Naive thymus-derived CD4-positive, alpha-beta T cell (primary cell): ENCODE measurements around the gene PLCB3. TPM values are rescaled to one million over a fixed set of nuclear protein-coding genes. Genes with fewer than 3 reads are reported as not detected.

ENCODE experiments used
- ATAC-seq: fragments of 150-1000 bp; cut with Tn5 transposase; 2 replicates; pipeline ENCODE4 v1.10.0; 2021; ENCODE audit warnings: mild to moderate bottlenecking, moderate library complexity
- CTCF ChIA-PET: fragments of 350-600 bp; sonication (Branson Sonifier 250); formaldehyde crosslinking; loops from one replicate; lab custom pipeline; 2021; ENCODE audit warnings: antibody characterized with exemption; lab: Charles Lee
- POLR2A ChIA-PET: fragments of 350-600 bp; sonication (Branson Sonifier 250); formaldehyde crosslinking; loops from one replicate; lab custom pipeline; 2021; ENCODE audit warnings: antibody characterized with exemption, inconsistent platforms; lab: Charles Lee
- DNase-seq, 9 donors: peaks; one replicate each; pipeline versions ENCODE4 v3.0.0 to v3.0.0-alpha.2; 2020 to 2022; ENCODE audit warnings: mixed read lengths in 1 of 9
- H3K27ac ChIP-seq: one replicate; pipeline ENCODE4 v1.7.0; 2013; ENCODE audit warnings: mild to moderate bottlenecking, low read depth, low read length, moderate library complexity
- H3K27me3 ChIP-seq, 2 donors: one replicate each; pipeline ENCODE4 v1.7.0; 2013; ENCODE audit warnings: low read length in 2 of 2, mild to moderate bottlenecking in 2 of 2, moderate library complexity in 2 of 2; ENCODE audit not compliant: control insufficient read depth in 2 of 2, insufficient read depth in 2 of 2
- H3K36me3 ChIP-seq, 3 experiments: 1 replicate in 2 of 3; 2 replicates in 1 of 3; pipeline ENCODE4 v1.7.0; 2013; ENCODE audit warnings: low read length in 3 of 3, mild to moderate bottlenecking in 3 of 3, moderate library complexity in 1 of 3; ENCODE audit not compliant: insufficient read depth in 3 of 3, control insufficient read depth in 2 of 3
- H3K4me1 ChIP-seq, 2 donors: one replicate each; pipeline ENCODE4 v1.7.0; 2013; ENCODE audit warnings: low read length in 2 of 2, mild to moderate bottlenecking in 2 of 2, moderate library complexity in 1 of 2; ENCODE audit not compliant: control insufficient read depth in 2 of 2, insufficient read depth in 2 of 2
- H3K4me3 ChIP-seq: 2 replicates; pipeline ENCODE4 v1.7.0; 2013; ENCODE audit warnings: mild to moderate bottlenecking, low read length
- H3K9me3 ChIP-seq, 3 experiments: 1 replicate in 2 of 3; 2 replicates in 1 of 3; pipeline ENCODE4 v1.7.0; 2013; ENCODE audit warnings: low read length in 3 of 3; ENCODE audit not compliant: control insufficient read depth in 2 of 3
- H3K27ac Mint-ChIP-seq, 9 donors: one replicate each; pipeline ENCODE4 v1.8.0; 2020 to 2022; ENCODE audit warnings: mixed read lengths in 9 of 9, mild to moderate bottlenecking in 8 of 9, moderate library complexity in 5 of 9, inconsistent platforms in 2 of 9
- H3K27me3 Mint-ChIP-seq, 5 donors: one replicate each; pipeline ENCODE4 v1.8.0; 2021 to 2022; ENCODE audit warnings: mixed read lengths in 5 of 5, mild to moderate bottlenecking in 1 of 5
- H3K36me3 Mint-ChIP-seq, 5 donors: one replicate each; pipeline ENCODE4 v1.8.0; 2020 to 2022; ENCODE audit warnings: mixed read lengths in 5 of 5, mild to moderate bottlenecking in 3 of 5, inconsistent platforms in 1 of 5
- H3K4me1 Mint-ChIP-seq, 7 donors: one replicate each; pipeline ENCODE4 v1.8.0; 2020 to 2022; ENCODE audit warnings: mixed read lengths in 7 of 7, mild to moderate bottlenecking in 3 of 7, inconsistent platforms in 1 of 7
- H3K4me3 Mint-ChIP-seq, 10 donors: one replicate each; pipeline ENCODE4 v1.8.0; 2020 to 2022; ENCODE audit warnings: mild to moderate bottlenecking in 10 of 10, mixed read lengths in 10 of 10, moderate library complexity in 6 of 10, inconsistent platforms in 2 of 10
- H3K9me3 Mint-ChIP-seq, 11 donors: one replicate each; pipeline ENCODE4 v1.8.0; 2020 to 2022; ENCODE audit warnings: mixed read lengths in 11 of 11, mild to moderate bottlenecking in 4 of 11, inconsistent platforms in 1 of 11, moderate library complexity in 1 of 11
- intact Hi-C, 2 donors: fragments of 100-400 bp; cut with micrococcal nuclease; formaldehyde crosslinking; loops; one replicate each; pipeline ENCODE4 v1.15.1; 2023
- polyA plus RNA-seq, 2 donors: library from polyadenylated mRNA; unstranded; fragments of 300-500 nt; fragmentation: Illumina TruSeq; gene quantifications; one replicate each; pipeline ENCODE4 v1.2.3, GENCODE V29; 2021
- total RNA-seq, 6 experiments: library from RNA in 5 of 6; stranded (reverse) in 5 of 6; gene quantifications; 1 replicate in 5 of 6; 2 replicates in 1 of 6; pipeline ENCODE4 v1.2.3 and lab custom pipeline; 2021 to 2026

Gene PLCB3
- total and polyA plus RNA-seq, 7 experiments from 2014 or later: 0.19 to 12.1 (median 7.1) TPM

DNA sequence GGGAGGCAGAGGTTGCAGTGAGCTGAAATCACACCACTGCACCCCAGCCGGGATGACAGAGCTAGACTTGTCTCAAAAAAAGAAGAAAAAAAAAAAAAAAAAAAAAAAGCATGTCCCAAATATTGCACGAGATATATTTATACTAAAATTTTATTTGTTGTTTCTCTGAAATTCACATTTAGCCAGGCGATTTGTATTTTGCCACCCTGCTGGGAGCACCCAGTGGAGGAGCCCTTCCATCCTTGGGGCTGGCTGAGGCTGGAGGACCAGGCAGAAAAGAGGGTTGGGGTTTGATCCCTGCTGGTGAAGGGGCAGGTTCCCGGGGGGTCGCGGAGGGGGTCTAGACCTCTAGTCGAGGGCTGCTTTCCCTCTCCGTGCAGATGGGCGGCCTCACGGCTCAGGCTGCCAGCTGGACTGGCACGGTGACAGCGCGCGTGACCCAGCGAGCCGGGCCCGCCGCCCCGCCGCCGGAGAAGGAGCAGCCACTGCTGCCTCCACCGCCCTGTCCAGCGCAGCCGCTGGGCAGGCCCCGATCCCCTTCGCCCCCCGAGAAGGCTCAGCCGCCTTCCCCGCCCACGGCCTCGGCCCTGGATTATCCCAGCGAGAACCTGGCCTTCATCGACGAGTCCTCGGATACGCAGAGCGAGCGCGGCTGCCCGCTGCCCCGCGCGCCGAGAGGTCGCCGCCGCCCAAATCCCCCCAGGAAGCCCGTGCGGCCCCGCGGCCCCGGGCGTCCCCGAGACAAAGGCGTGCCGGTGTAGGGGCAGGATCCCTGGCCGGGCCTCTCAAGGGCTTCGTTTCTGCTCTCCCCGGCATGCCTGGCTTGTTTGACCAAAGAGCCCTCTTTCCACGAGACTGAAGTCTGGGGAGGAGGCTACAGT, 47.9 kb downstream of the PLCB3 start:
- Histone ChIP-seq H3K4me3 (no peak overlapping the region), H3K27ac (no peak overlapping the region), H3K9me3 (no peaks in the 10 kb centered on the region), H3K4me1 (peaks cover 21 to 27% of the 10 kb centered on the region in 2 donors), H3K27me3 (peaks cover 3 to 28% of the 10 kb centered on the region in 2 donors), H3K36me3 (no peaks in the 10 kb centered on the region)
- H3K36me3 Mint-ChIP-seq: no peaks in the 10 kb centered on the region
- ATAC-seq (no peak), DNase-seq (peak in 2 of 9 donors; percentile 14 to 31)
- intact Hi-C loops: no loop called here
- peak overlapping the region in 1 of 9 donors; percentile 25 for H3K27ac Mint-ChIP-seq
- H3K9me3 Mint-ChIP-seq: peaks cover 0 to 2% (median 0%) of the 10 kb centered on the region in 11 donors
- H3K27me3 Mint-ChIP-seq: peaks cover 52 to 81% (median 55%) of the 10 kb centered on the region in 5 donors
- H3K4me3 Mint-ChIP-seq: peak overlapping the region; percentile 59 to 85 (median 73)
- ChIA-PET POLR2A (interaction anchor here (1.4 kb wide), 1 partner anchor 93 kb away, joined by 3 read pairs; the partner anchor contains the start of gene FERMT3), CTCF (no interaction called here)
- H3K4me1 Mint-ChIP-seq: peaks cover 20 to 37% (median 25%) of the 10 kb centered on the region in 7 donors

GRCh38 chr11:64299847-64300648, 48.7 kb downstream of the PLCB3 start, which contains the start of gene CATSPERZ:
Gene CATSPERZ, plus strand, starts transcription at chr11:64300358. Its CDS starts 53 bp downstream, at chr11:64300411.
- POLR2A ChIA-PET: interaction anchor here (0.8 to 6.3 kb wide), 10 partner anchors 12 to 134 kb away, joined by 3 to 102 read pairs (median 4); partner anchors contain the start of genes BAD, FERMT3, FKBP2 and GPR137
- H3K4me1 ChIP-seq: peaks cover 24 to 27% of the 10 kb centered on the region in 2 donors
- H3K4me3 ChIP-seq: peak within 1 kb of the TSS; percentile 52
- peak within 1 kb of the TSS; percentile 65 to 85 (median 80) for H3K4me3 Mint-ChIP-seq
- no peaks in the 10 kb centered on the region for H3K36me3 Mint-ChIP-seq
- H3K27ac Mint-ChIP-seq: peak within 1 kb of the TSS in 5 of 9 donors; percentile 13 to 74 (median 59)
- ATAC-seq (no peak), DNase-seq (peak in 3 of 9 donors; percentile 26 to 38 (median 31))
- peaks cover 47 to 72% (median 49%) of the 10 kb centered on the region in 5 donors for H3K27me3 Mint-ChIP-seq
- intact Hi-C loops: loop anchor here (5.0 kb wide), 2 partner anchors 298 to 463 kb away; partner anchors contain the start of gene MARK2 (in 1 of the 2)
- H3K9me3 Mint-ChIP-seq: peaks cover 0 to 2% (median 0%) of the 10 kb centered on the region in 11 donors
- peaks cover 3 to 28% of the 10 kb centered on the region in 2 donors for H3K27me3 ChIP-seq
- CTCF ChIA-PET: interaction anchor here (0.5 to 5.8 kb wide), 16 partner anchors 10 to 628 kb away, joined by 3 to 165 read pairs (median 4); partner anchors contain the start of genes BAD, FERMT3, PLCB3 and PRDX5
- no peak within 1 kb of the TSS for H3K27ac ChIP-seq
- no peaks in the 10 kb centered on the region for H3K36me3 ChIP-seq
- H3K9me3 ChIP-seq: no peaks in the 10 kb centered on the region
- peaks cover 20 to 43% (median 28%) of the 10 kb centered on the region in 7 donors for H3K4me1 Mint-ChIP-seq

GRCh38 chr11:64303109-64304031, 52.0 kb downstream of the PLCB3 start:
- H3K36me3 ChIP-seq: no peaks in the 10 kb centered on the region
- H3K9me3 ChIP-seq: no peaks in the 10 kb centered on the region
- peaks cover 2 to 15% of the 10 kb centered on the region in 2 donors for H3K27me3 ChIP-seq
- DNase-seq (no peak), ATAC-seq (no peak)
- ChIA-PET CTCF (interaction anchor here (0.6 to 5.8 kb wide), 13 partner anchors 14 to 302 kb away, joined by 3 to 165 read pairs (median 5); partner anchors contain the start of genes BAD, FERMT3, FKBP2 and PLCB3), POLR2A (interaction anchor here (0.6 to 6.3 kb wide), 14 partner anchors 14 to 465 kb away, joined by 3 to 102 read pairs (median 6); partner anchors contain the start of genes BAD, FERMT3, GPR137 and PPP1R14B)
- Mint-ChIP-seq H3K36me3 (peaks cover 0 to 8% (median 0%) of the 10 kb centered on the region in 5 donors), H3K4me1 (peaks cover 26 to 48% (median 34%) of the 10 kb centered on the region in 7 donors), H3K27me3 (peaks cover 16 to 39% (median 23%) of the 10 kb centered on the region in 5 donors), H3K4me3 (peak overlapping the region in 8 of 10 donors; percentile 32 to 98 (median 92)), H3K27ac (peak overlapping the region in 2 of 9 donors; percentile 13 to 81), H3K9me3 (peaks cover 0 to 2% (median 0%) of the 10 kb centered on the region in 11 donors)
- intact Hi-C loops: loop anchor here (1.0 to 5.0 kb wide), 4 partner anchors 73 to 466 kb away; partner anchors contain the start of genes DNAJC4 (in 1 of the 2) and MARK2 (in 1 of the 2)
- no peak overlapping the region for H3K4me3 ChIP-seq
- H3K27ac ChIP-seq: no peak overlapping the region
- H3K4me1 ChIP-seq: peaks cover 32 to 34% of the 10 kb centered on the region in 2 donors

DNA sequence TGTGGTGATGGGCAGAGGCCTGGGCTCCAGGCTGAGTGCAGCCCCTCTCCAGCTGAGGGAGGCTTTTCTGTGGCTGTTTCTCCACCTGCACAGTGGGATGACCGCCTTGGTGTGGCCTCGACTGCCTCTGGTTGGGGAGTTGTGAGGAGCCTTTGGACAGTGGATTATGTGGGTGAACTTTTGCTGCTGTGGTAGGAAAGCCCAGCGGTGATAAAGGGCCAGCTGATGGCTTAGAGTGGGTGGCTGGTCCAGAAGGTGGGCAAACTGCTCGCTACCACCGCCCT, 52.6 kb downstream of the PLCB3 start:
- Mint-ChIP-seq H3K4me1 (peaks cover 26 to 46% (median 34%) of the 10 kb centered on the region in 7 donors), H3K27me3 (peaks cover 13 to 33% (median 17%) of the 10 kb centered on the region in 5 donors), H3K27ac (peak overlapping the region; percentile 81 to 98 (median 95)), H3K36me3 (peaks cover 0 to 8% (median 0%) of the 10 kb centered on the region in 5 donors), H3K4me3 (peak overlapping the region; percentile 53 to 98 (median 94)), H3K9me3 (peaks cover 0 to 2% (median 0%) of the 10 kb centered on the region in 11 donors)
- no peaks in the 10 kb centered on the region for H3K9me3 ChIP-seq
- intact Hi-C loops: loop anchor here (1.0 to 5.0 kb wide), 4 partner anchors 74 to 467 kb away; partner anchors contain the start of genes DNAJC4 (in 1 of the 2) and MARK2 (in 1 of the 2)
- ChIA-PET POLR2A (interaction anchor here (0.5 to 6.3 kb wide), 18 partner anchors 13 to 466 kb away, joined by 3 to 102 read pairs (median 4); partner anchors contain the start of genes BAD, FERMT3, GPR137 and PPP1R14B), CTCF (interaction anchor here (1.0 to 5.8 kb wide), 10 partner anchors 14 to 303 kb away, joined by 3 to 165 read pairs (median 6); partner anchors contain the start of genes BAD, FERMT3, FKBP2 and PLCB3)
- H3K4me1 ChIP-seq: peaks cover 32 to 33% of the 10 kb centered on the region in 2 donors
- no peak for ATAC-seq
- H3K27ac ChIP-seq: peak overlapping the region; percentile 91
- H3K27me3 ChIP-seq: peaks cover 0 to 13% of the 10 kb centered on the region in 2 donors
- H3K36me3 ChIP-seq: no peaks in the 10 kb centered on the region
- DNase-seq: no peak
- H3K4me3 ChIP-seq: peak overlapping the region; percentile 97
